Adrenal gland (tissue), 12 donors: ENCODE data around the gene BLNK. TPM values are rescaled to one million over a fixed set of nuclear protein-coding genes. Genes with fewer than 3 reads are reported as not detected.

Source experiments
- DNase-seq, 7 donors: peaks; one replicate each; pipeline ENCODE4 v3.0.0-alpha.2; 2019 to 2020
- H3K27ac ChIP-seq, 5 donors: fragments of 200-600 bp; sonication (generic) in 4 of 5; 1 replicate in 3 of 5; 2 replicates in 2 of 5; pipeline versions ENCODE4 v1.5.1 to v1.8.0; 2016 to 2020; ENCODE audit warnings: mild to moderate bottlenecking in 1 of 5
- H3K27me3 ChIP-seq: fragments of 200-600 bp; 2 replicates; pipeline ENCODE4 v1.8.0; 2021
- H3K36me3 ChIP-seq, 2 donors: fragments of 200-600 bp; replicated peaks in 1 of 2; 1 replicate in 1 of 2; 2 replicates in 1 of 2; pipeline versions ENCODE4 v1.5.1 to v1.8.0; 2018 to 2022
- H3K4me1 ChIP-seq, 2 donors: fragments of 200-600 bp; replicated peaks in 1 of 2; 1 replicate in 1 of 2; 2 replicates in 1 of 2; pipeline versions ENCODE4 v1.5.1 to v1.8.0; 2018 to 2021
- H3K4me3 ChIP-seq, 4 donors: fragments of 200-600 bp; sonication (generic) in 3 of 4; one replicate each; pipeline ENCODE4 v1.5.1; 2016 to 2018
- H3K9me3 ChIP-seq, 3 donors: fragments of 200-600 bp; sonication (generic) in 1 of 3; replicated peaks in 1 of 3; 1 replicate in 2 of 3; 2 replicates in 1 of 3; pipeline versions ENCODE4 v1.5.1 to v1.8.0; 2016 to 2021
- CTCF ChIP-seq, 6 experiments: fragments of 450-650 bp in 4 of 6; fragments of 200-600 bp in 2 of 6; sonication (generic) in 1 of 6; IDR thresholded peaks; 1 replicate in 5 of 6; 2 replicates in 1 of 6; pipeline versions ENCODE4 v1.5.1 to v1.8.0; 2016 to 2021; ENCODE audit warnings: antibody characterized with exemption in 6 of 6, mild to moderate bottlenecking in 2 of 6, moderate library complexity in 1 of 6
- POLR2A ChIP-seq, 2 donors: fragments of 450-650 bp; IDR thresholded peaks; one replicate each; pipeline ENCODE4 v1.6.1; 2017; ENCODE audit warnings: antibody characterized with exemption in 2 of 2, mild to moderate bottlenecking in 2 of 2, moderate library complexity in 1 of 2
- WGBS, 4 donors: extraction: QIAGEN DNeasy Blood & Tissue Kit in 2 of 4; methylation state at CpG; one replicate each; pipeline versions ENCODE4 v1.1.5 to v1.1.7; 2013 to 2017; 5-methylcytosine and 5-hydroxymethylcytosine counted together
- intact Hi-C, 2 donors: fragments of 100-400 bp; cut with DNase I; formaldehyde crosslinking; loops; one replicate each; pipeline versions ENCODE4 v1.14.1 to v1.15.0; 2022 to 2023
- polyA plus RNA-seq, 3 donors: library from polyadenylated mRNA; stranded (reverse); fragments of 200-250 nt in 2 of 3; fragments of 350-450 nt in 1 of 3; fragmentation: Illumina TruSeq in 1 of 3; extraction: RNeasy Lipid Tissue Mini Kit (QIAGEN cat#74804) in 1 of 3; gene quantifications; one replicate each; pipeline ENCODE4 v1.2.3, GENCODE V29; 2013 to 2014
- total RNA-seq, 9 donors: library from RNA; depleted of rRNA in 4 of 9; stranded (reverse); fragments of >200 nt in 4 of 9; fragments of 120-200 nt in 1 of 9; fragmentation: NEBNext Ultra II Directional in 1 of 9; extraction: Animal tissue kit (Norgen Biotek cat#: 25700) in 1 of 9; gene quantifications; one replicate each; pipeline versions ENCODE4 v1.1.0 to v1.2.4, GENCODE V29; 2013 to 2023
- donor health status: healthy with polysubstance abuse.
- donor health status: Bipolar disorder and iron deficiency.
- donor health status: DM: yes; HTN: yes; CAD: no.
- donor health status: DM: no; HTN: no; CAD: no.
- donor health status: DM: no; HTN: no; CAD: no.
- donor health status: DM: yes; HTN: yes; CAD: no.

BLNK gene
- total and polyA plus RNA-seq, 12 donors, result 0.72 to 8.5 (median 4.0) TPM

- DNase-seq, result no peak
- no peak overlapping the region for H3K4me3 ChIP-seq
- TF ChIP-seq POLR2A (IDR thresholded peaks at IDR 0.05) (no peak), CTCF (IDR thresholded peaks at IDR 0.05) (no peak)
- no peaks in the 10 kb centered on the region for H3K9me3 ChIP-seq
- no peaks in the 10 kb centered on the region for H3K27me3 ChIP-seq
- WGBS, 4 donors, result 82 to 95% (median 86%) methylated on average over 6 of the region's 6 CpGs
- no peaks in the 10 kb centered on the region for H3K36me3 ChIP-seq
- intact Hi-C loops, result no loop called here
- no peak overlapping the region for H3K27ac ChIP-seq
- no peaks in the 10 kb centered on the region for H3K4me1 ChIP-seq
These were observed 46.2 kb downstream of the BLNK start for GRCh38 chr10:96225119-96225518.

GRCh38 chr10:96222908-96223307 is 48.5 kb downstream of the BLNK start:
- Histone ChIP-seq H3K4me3 (no peak overlapping the region), H3K9me3 (no peaks in the 10 kb centered on the region), H3K36me3 (no peaks in the 10 kb centered on the region), H3K4me1 (no peaks in the 10 kb centered on the region), H3K27me3 (peaks cover 5% of the 10 kb centered on the region), H3K27ac (no peak overlapping the region)
- no peak for DNase-seq
- intact Hi-C loops, result no loop called here
- 83 to 90% (median 87%) methylated on average over 10 of the region's 10 CpGs for WGBS, 4 donors
- TF ChIP-seq POLR2A (IDR thresholded peaks at IDR 0.05) (no peak), CTCF (IDR thresholded peaks at IDR 0.05) (no peak)

GRCh38 chr10:96222441-96222840 is 48.9 kb downstream of the BLNK start:
- Histone ChIP-seq H3K4me3 (no peak overlapping the region), H3K27me3 (peaks cover 7% of the 10 kb centered on the region), H3K36me3 (no peaks in the 10 kb centered on the region), H3K4me1 (no peaks in the 10 kb centered on the region), H3K27ac (no peak overlapping the region), H3K9me3 (no peaks in the 10 kb centered on the region)
- TF ChIP-seq CTCF (IDR thresholded peaks at IDR 0.05), result no peak
- no peak for TF ChIP-seq POLR2A (IDR thresholded peaks at IDR 0.05)
- intact Hi-C loops, result no loop called here
- 63 to 78% (median 70%) methylated on average over 3 of the region's 3 CpGs for WGBS, 4 donors
- no peak for DNase-seq

- peaks cover 7% of the 10 kb centered on the region for H3K27me3 ChIP-seq
- WGBS, 4 donors, result 44 to 72% (median 63%) methylated on average over 5 of the region's 5 CpGs
- no peaks in the 10 kb centered on the region for H3K4me1 ChIP-seq
- TF ChIP-seq POLR2A (IDR thresholded peaks at IDR 0.05) (no peak), CTCF (IDR thresholded peaks at IDR 0.05) (no peak)
- no peaks in the 10 kb centered on the region for H3K36me3 ChIP-seq
- DNase-seq, result no peak
- H3K9me3 ChIP-seq, result no peaks in the 10 kb centered on the region
- H3K4me3 ChIP-seq, result no peak overlapping the region
- H3K27ac ChIP-seq, result no peak overlapping the region
- intact Hi-C loops, result no loop called here
These were observed 52.5 kb downstream of the BLNK start for GRCh38 chr10:96218826-96219225.
